ENCODE results near the gene RASAL2.
"Not testable (repeated sequence)": the region's sequence is repeated elsewhere in the genome, so short reads cannot be mapped to it uniquely, and the experiment has no call there.

The RASAL2 gene

GRCh38 chr1:178241837-178242236 lies 147.9 kb downstream of the RASAL2 start:
- no peak for DNase-seq

GRCh38 chr1:178243119-178243518 lies 149.2 kb downstream of the RASAL2 start:
- no peak for DNase-seq

DNA sequence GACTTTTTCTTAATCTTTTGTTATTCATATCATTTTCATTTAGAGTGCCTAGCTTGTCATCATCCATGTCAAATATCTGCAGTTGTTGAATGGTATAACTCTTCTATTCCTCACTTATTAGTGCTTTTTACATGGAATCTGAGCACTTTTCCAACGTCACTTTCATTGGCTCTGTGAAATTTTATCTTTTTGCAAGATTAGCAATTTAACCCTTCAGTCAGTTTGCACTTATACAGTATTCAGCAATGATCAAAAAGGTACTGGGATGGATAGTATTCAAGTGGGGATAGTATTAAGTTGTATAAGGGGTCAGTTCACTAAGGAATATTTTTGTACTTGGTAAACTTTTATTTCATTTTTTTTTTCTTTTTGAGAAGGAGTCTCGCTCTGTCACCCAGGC lies 150.0 kb downstream of the RASAL2 start:
- no peak for DNase-seq

DNA sequence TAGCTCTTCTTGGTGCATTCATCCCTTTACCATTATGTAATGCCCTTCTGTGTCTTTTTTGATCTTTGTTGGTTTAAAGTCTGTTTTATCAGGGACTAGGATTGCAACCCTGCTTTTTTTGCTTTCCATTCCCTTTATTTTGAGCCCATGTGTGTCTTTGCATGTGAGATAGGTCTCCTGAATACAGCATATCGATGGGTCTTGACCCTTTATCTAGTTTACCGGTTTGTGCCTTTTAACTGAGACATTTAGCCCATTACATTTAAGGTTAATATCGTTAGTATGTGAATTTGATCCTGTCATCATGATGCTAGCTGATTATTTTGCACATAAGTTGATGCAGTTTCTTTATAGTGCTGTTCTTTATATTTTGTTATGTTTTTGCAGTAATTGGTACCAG lies 154.4 kb downstream of the RASAL2 start:
- not testable (repeated sequence) for DNase-seq

GRCh38 chr1:178253581-178253980 lies 159.7 kb downstream of the RASAL2 start:
- not testable (repeated sequence) for DNase-seq

GRCh38 chr1:178254433-178254832 lies 160.5 kb downstream of the RASAL2 start:
- no peak for DNase-seq

GRCh38 chr1:178258536-178258935 lies 164.6 kb downstream of the RASAL2 start:
- no peak for DNase-seq

- no peak for DNase-seq
Measured at GRCh38 chr1:178262120-178262500, 168.2 kb downstream of the RASAL2 start.

DNA sequence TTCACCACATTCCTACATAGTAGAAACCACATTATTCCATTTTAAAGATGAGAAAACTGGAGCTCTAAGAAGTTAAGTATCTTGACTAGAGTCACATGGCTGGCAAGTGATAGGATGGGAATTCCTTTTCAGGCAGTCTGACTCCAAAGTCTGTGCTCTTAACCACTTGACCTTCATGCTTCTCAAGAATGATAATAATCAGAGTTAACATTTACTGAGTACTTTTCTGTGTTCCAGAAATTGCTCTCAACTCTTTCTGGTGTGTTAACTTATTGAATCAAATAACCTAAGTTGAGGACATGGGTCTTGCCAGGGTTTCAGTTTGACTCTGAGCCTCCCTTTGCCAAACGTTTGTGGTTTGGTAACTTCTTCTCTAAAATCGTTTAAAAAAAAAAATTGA lies 169.4 kb downstream of the RASAL2 start:
- no peak for DNase-seq

DNA sequence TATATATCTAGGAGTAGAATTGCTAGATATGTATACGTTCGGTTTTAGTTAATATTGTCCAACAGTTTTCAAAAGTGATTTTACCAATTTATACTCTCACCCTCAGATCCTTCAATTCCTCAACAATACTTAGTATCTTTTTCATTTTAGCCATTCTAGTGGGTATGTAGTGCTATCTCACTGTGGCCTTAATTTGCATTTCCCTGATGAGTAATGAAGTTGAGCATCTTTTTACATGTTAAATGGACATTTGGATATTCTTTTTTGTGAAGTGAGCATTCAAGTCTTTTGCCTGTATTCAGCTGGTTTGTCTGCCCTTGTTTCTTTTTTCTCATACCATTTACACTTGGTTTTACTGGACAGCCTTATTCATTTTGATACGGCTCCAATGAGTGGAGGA lies 172.2 kb downstream of the RASAL2 start:
- no peak for DNase-seq

DNA sequence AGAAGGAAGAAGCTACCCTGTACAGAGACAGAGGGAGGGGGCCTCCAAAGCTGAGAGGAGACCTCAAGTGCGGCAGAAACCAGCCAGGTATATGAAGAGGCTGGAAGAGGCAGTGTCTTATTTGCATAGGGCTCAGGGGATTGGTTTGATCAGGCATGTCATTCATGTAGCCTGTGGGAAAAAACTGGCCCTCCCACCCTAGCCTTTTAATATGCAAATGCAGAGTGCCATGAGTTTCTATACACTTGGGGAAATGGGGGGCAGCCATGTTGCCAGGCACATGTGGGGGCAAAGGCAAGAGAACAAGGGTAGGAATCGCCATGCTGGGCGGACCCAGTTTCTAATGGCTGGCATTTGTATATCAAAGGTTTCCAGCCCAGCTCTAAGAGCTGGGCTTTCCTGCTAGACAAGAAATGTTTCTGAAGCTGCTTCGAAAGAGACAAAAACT lies 172.7 kb downstream of the RASAL2 start:
- DNase-seq = no peak

GRCh38 chr1:178267646-178268094 lies 173.8 kb downstream of the RASAL2 start:
- no peak for DNase-seq

- no peak for DNase-seq
Measured at GRCh38 chr1:178271471-178271870, 177.6 kb downstream of the RASAL2 start.

GRCh38 chr1:178273707-178274410 lies 180.0 kb downstream of the RASAL2 start:
- DNase-seq = no peak

- DNase-seq = no peak
Measured at GRCh38 chr1:178275049-178275448, 181.1 kb downstream of the RASAL2 start.

- no peak for DNase-seq
Measured at GRCh38 chr1:178275553-178275952, 181.6 kb downstream of the RASAL2 start.

DNA sequence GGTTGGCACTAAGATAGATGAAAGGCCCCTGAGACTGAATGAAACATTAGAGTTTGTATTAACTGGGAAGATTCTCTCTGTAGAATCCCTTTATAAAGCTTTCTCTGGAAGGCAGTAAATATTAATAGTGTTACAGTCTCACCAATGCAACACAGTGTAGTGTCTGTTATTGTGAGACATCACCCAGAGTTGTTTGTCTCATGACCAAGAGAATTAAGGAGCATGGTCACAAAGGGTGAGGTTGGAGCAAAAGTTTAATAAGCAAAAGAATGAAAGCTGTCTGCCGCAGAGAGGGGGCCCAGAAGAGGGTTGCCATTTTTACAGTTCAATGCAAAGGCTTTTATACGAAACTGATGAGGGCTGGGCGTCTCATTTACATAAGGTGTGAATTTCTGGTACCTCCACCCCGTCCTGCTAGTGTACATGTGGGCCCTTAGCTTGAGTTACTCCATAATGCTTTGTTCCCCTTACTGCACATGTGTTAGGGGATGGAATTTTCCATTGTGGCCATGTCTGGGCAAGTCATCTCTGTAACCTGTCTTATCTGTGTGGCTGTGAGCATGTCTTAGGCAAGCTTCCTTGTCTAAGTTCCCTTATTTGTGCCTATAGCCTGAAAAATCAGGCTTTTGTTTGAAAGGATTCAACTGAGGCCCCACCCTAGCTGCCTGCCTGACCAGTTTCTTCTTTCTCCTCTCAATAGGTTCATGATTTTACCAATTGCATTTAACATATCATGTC lies 184.1 kb downstream of the RASAL2 start:
- peak; percentile 27 for DNase-seq

DNA sequence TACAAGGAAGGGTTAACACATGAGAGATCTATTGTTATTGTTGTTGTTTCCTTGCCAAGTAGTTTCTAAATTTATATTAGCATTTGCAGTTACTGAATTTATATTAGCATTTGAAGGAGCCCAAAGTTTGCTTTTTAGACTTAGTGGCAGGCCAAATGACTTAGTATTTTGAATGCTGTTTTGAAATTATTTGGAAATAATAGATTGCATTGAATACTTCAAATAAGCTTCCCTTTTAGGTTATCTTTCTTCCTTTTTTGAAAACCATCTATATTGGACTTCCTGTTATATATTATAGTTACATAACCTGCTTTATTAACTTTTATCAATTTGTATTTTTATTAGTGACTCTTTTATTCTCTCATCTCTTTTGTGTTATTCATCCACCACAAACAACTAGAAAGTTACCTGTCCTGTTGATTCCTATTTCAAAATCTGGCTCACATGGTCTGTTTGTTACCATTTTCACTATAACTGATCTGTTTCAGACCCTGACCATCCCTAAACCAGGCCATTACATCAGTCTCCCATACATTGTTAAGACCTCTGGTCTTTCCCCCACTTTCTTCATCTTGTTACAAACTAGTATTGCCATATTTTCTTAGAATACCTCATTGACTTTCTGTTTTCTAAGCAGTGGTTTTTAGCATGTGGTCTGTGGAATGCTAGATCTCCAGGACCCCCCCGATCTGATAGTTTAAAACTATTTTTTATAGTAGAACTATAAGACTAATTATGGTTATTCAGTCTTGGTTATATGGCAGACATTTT lies 185.2 kb downstream of the RASAL2 start:
- DNase-seq = no peak

DNA sequence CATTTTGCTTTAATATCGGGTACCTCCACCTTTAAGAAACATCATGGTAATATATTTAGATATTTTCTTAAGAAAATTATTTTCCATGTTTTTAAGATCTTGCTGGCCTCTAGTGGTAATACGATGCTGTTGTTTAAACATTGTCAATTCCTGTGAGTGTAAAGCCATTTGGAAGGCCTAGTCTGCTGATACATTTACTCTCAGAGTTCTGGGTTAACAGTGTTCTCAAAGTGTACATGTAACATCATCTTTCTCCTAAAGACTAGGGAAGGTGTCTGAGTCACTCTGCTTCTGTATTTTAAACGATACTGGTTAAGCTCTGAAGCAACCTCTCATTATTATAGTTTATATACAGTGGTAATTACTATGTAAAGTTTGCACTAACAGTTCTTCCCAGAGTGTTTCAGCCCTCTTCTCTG lies 189.1 kb downstream of the RASAL2 start:
- peak; percentile 41 for DNase-seq

- DNase-seq = no peak
Measured at GRCh38 chr1:178283409-178283808, 189.5 kb downstream of the RASAL2 start.

- DNase-seq = no peak
Measured at GRCh38 chr1:178284058-178284457, 190.2 kb downstream of the RASAL2 start.

- no peak for DNase-seq
Measured at GRCh38 chr1:178291166-178291565, 197.3 kb downstream of the RASAL2 start.

DNA sequence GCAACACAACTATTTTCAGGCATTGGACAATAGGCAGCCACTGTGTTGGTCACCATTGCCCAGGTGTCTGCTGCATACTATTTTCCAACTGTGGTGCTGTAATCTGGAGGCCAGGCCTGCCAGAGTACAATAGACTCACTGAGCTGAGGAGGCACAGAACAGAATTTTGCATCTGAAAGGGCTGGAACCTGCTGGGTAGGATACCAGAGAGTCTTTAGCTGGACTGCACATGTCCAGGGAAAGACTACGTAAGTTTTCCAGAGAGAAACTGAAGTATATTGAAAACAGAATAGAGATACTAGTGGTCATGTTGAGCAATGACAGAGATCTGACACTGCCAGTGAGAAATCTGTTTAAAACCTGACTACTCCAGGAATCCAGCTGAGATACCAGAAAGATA lies 200.8 kb downstream of the RASAL2 start:
- no peak for DNase-seq

DNA sequence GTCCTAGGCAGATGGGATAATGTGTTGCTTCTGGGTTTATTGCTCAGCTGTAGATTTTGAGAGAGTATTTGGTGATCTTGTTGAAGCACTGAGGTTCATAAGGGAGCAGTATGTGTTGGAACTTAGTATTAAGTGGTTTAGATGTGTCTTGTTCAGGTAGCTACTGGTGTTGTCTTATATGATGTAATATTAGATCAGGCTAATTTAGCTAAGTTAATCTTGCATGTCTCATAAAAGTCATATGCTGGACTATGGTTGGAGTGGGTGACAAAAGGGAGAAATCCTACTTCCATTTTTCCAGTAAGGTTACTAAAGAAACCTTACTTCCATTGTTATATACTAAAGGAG lies 206.4 kb downstream of the RASAL2 start:
- no peak for DNase-seq

All from hematopoietic multipotent progenitor cell treated with erythropoietin and hydrocortisone succinate and interleukin-3 and kit ligand, for 8 days (in vitro differentiated cells).